Activated CD8-positive, alpha-beta T cell treated with anti-CD3 and anti-CD28 coated beads for 36 hours (primary cell): Measurements from ENCODE around the gene DDR2. TPM values are rescaled to one million over a fixed set of nuclear protein-coding genes. Genes with fewer than 3 reads are reported as not detected.

ENCODE experiments used
- ATAC-seq: fragments of 200-7000 bp; cut with Tn5 transposase; one replicate; pipeline ENCODE4 v1.10.0; 2021; ENCODE audit warnings: mild to moderate bottlenecking, moderate library complexity
- CTCF ChIA-PET: fragments of 350-600 bp; sonication (Branson Sonifier 250); formaldehyde crosslinking; loops from one replicate; lab custom pipeline; 2021; ENCODE audit warnings: antibody characterized with exemption; lab: Charles Lee
- POLR2A ChIA-PET: fragments of 350-600 bp; sonication (Branson Sonifier 250); formaldehyde crosslinking; loops from one replicate; lab custom pipeline; 2021; ENCODE audit warnings: antibody characterized with exemption; lab: Charles Lee
- DNase-seq: peaks from one replicate; pipeline ENCODE4 v3.0.0-alpha.2; 2020
- H3K27ac Mint-ChIP-seq: one replicate; pipeline ENCODE4 v1.8.0; 2021; ENCODE audit warnings: mild to moderate bottlenecking, mixed read lengths
- H3K27me3 Mint-ChIP-seq: one replicate; pipeline ENCODE4 v1.8.0; 2021; ENCODE audit warnings: mixed read lengths
- H3K36me3 Mint-ChIP-seq: one replicate; pipeline ENCODE4 v1.8.0; 2021; ENCODE audit warnings: low read depth, mixed read lengths
- H3K4me1 Mint-ChIP-seq: one replicate; pipeline ENCODE4 v1.8.0; 2021; ENCODE audit warnings: low read depth, mixed read lengths
- H3K4me3 Mint-ChIP-seq: one replicate; pipeline ENCODE4 v1.8.0; 2021; ENCODE audit warnings: mild to moderate bottlenecking, moderate library complexity, mixed read lengths
- H3K9me3 Mint-ChIP-seq: one replicate; pipeline ENCODE4 v1.8.0; 2021; ENCODE audit warnings: mixed read lengths
- intact Hi-C: fragments of 100-400 bp; cut with micrococcal nuclease; formaldehyde crosslinking; loops from one replicate; pipeline ENCODE4 v1.10.0; 2022
- total RNA-seq, 2 experiments: library from RNA; stranded (reverse); gene quantifications; one replicate each; pipeline ENCODE4 v1.2.3, GENCODE V29; 2021
- TF ChIP-seq, protein P1 (sequence below): fragments of 200-600 bp; IDR thresholded peaks from one replicate; pipeline ENCODE4 v1.8.0; 2022; ENCODE audit warnings: antibody characterized with exemption, mild to moderate bottlenecking

The DDR2 gene
- total RNA-seq, 2 experiments from 2014 or later = 0.31 to 0.45 TPM

DNA sequence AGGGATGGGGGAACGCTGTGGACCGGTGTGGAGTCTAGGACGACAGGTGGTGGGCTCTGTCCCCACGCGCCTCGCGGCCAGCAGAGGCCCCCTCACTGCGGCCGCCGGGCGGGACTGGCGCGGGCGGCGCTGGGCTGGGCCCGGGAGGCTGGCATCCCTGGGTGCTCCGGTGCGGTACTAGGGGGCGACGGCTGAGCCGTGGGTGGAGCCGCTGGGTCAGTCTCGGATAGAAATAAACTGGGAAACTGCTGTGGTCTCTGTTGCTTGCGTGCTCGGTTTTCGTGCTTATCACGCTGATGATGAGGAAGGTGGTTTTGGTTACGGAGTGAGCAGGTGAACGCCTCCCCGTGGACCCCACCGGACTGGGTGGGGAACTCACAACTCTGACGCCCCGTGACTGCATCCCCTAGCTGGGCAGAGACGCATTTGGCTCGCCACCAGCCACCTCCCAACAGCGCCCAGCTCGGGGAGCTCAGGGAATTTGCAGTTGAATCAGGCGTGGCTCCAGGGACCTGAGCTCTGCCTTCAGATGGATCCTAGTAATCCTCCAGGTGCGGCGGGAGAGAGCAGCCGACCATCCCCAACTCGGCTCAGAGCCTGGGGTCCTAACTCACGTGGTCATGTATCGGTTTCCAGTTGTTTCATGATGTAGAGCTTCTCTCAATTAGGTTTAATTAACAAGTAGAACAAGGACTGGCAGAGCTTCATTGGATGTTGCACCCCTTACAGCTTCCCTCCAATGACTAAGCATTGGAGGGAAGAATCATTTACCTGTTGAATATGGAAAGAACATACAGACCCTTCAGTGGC, 190.3 kb downstream of the DDR2 start:
- Mint-ChIP-seq H3K9me3 (no peaks in the 10 kb centered on the region), H3K27me3 (peaks cover 39% of the 10 kb centered on the region)

GRCh38 chr1:162823231-162823630, 191.0 kb downstream of the DDR2 start:
- no peak overlapping the region for H3K4me3 Mint-ChIP-seq
- H3K27me3 Mint-ChIP-seq = peaks cover 40% of the 10 kb centered on the region
- intact Hi-C loops = no loop called here
- DNase-seq (peak; percentile 41), ATAC-seq (peak; percentile 88)
- POLR2A ChIA-PET = no interaction called here
- H3K27ac Mint-ChIP-seq = no peak overlapping the region
- H3K36me3 Mint-ChIP-seq = no peaks in the 10 kb centered on the region
- H3K4me1 Mint-ChIP-seq = peaks cover 19% of the 10 kb centered on the region
- CTCF ChIA-PET = interaction anchor here (1.4 kb wide), 1 partner anchor 25 kb away, joined by 3 read pairs; no protein-coding TSS in a partner anchor
- TF ChIP-seq, protein P1, sequence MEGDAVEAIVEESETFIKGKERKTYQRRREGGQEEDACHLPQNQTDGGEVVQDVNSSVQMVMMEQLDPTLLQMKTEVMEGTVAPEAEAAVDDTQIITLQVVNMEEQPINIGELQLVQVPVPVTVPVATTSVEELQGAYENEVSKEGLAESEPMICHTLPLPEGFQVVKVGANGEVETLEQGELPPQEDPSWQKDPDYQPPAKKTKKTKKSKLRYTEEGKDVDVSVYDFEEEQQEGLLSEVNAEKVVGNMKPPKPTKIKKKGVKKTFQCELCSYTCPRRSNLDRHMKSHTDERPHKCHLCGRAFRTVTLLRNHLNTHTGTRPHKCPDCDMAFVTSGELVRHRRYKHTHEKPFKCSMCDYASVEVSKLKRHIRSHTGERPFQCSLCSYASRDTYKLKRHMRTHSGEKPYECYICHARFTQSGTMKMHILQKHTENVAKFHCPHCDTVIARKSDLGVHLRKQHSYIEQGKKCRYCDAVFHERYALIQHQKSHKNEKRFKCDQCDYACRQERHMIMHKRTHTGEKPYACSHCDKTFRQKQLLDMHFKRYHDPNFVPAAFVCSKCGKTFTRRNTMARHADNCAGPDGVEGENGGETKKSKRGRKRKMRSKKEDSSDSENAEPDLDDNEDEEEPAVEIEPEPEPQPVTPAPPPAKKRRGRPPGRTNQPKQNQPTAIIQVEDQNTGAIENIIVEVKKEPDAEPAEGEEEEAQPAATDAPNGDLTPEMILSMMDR = no peak
- H3K9me3 Mint-ChIP-seq = no peaks in the 10 kb centered on the region

More for the DNA sequence above, 190.3 kb downstream of the DDR2 start:
- intact Hi-C loops = no loop called here
- H3K27ac Mint-ChIP-seq = no peak overlapping the region
- peaks cover 19% of the 10 kb centered on the region for H3K4me1 Mint-ChIP-seq
- CTCF ChIA-PET = interaction anchor here (1.4 kb wide), 1 partner anchor 26 kb away, joined by 3 read pairs; no protein-coding TSS in a partner anchor
- H3K36me3 Mint-ChIP-seq = no peaks in the 10 kb centered on the region
- DNase-seq (peak; percentile 22), ATAC-seq (peak; percentile 40)
- TF ChIP-seq, protein P1 = no peak
- peak overlapping the region; percentile 60 for H3K4me3 Mint-ChIP-seq
- POLR2A ChIA-PET = no interaction called here

GRCh38 chr1:162823771-162824525, 191.7 kb downstream of the DDR2 start:
- Mint-ChIP-seq H3K27me3 (peaks cover 45% of the 10 kb centered on the region), H3K36me3 (no peaks in the 10 kb centered on the region), H3K4me1 (peaks cover 19% of the 10 kb centered on the region), H3K27ac (no peak overlapping the region), H3K4me3 (no peak overlapping the region), H3K9me3 (no peaks in the 10 kb centered on the region)
- TF ChIP-seq, protein P1 = no peak
- intact Hi-C loops = no loop called here
- peak; percentile 11 for ATAC-seq
- ChIA-PET CTCF (interaction anchor here (1.4 kb wide), 1 partner anchor 24 kb away, joined by 3 read pairs; no protein-coding TSS in a partner anchor), POLR2A (no interaction called here)
- no peak for DNase-seq

DNA sequence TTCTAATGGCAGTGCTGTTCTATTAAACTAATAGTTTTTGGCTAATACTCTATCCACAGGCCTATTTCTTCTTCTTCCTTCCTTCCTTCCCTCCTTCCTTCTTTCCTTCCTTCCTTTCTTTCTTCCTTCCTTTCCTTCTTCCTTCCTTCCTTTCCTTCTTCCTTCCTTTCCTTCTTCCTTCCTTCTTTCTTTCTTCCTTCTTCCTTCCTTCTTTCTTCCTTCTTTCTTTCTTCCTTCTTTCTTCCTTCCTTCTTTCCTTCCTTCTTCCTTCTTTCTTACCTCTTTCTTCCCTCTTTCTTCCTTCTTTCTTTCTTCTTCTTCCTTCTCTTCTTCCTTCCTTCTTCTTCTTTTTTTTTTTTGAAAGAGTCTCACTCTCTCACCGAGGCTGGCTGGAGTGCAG, 197.0 kb downstream of the DDR2 start:
- DNase-seq (no peak), ATAC-seq (no peak)
- no peaks in the 10 kb centered on the region for H3K36me3 Mint-ChIP-seq
- no peaks in the 10 kb centered on the region for H3K4me1 Mint-ChIP-seq
- peaks cover 29% of the 10 kb centered on the region for H3K27me3 Mint-ChIP-seq
- no peaks in the 10 kb centered on the region for H3K9me3 Mint-ChIP-seq
- TF ChIP-seq, protein P1 = no peak
- CTCF ChIA-PET = no interaction called here
- POLR2A ChIA-PET = no interaction called here
- H3K4me3 Mint-ChIP-seq = no peak overlapping the region
- H3K27ac Mint-ChIP-seq = no peak overlapping the region
- intact Hi-C loops = no loop called here
